AG09309 (cell line): ENCODE data around the gene MYH7.

ENCODE experiments used
- DNase-seq: peaks from one replicate; pipeline ENCODE4 v3.0.0-alpha.2; 2010; ENCODE audit warnings: low read depth
- H3K4me3 ChIP-seq: 2 replicates; pipeline ENCODE4 v1.5.1; 2011; ENCODE audit warnings: mild to moderate bottlenecking, low read depth, low read length, moderate library complexity; ENCODE audit not compliant: control insufficient read depth
- TF ChIP-seq, protein P1 (sequence below): IDR thresholded peaks from 2 replicates; pipeline ENCODE4 v1.5.1; 2011; ENCODE audit warnings: mild to moderate bottlenecking, low read depth, low read length, inconsistent platforms; ENCODE audit not compliant: insufficient read depth, control insufficient read depth; ENCODE audit errors: missing control alignments

Gene MYH7

DNA sequence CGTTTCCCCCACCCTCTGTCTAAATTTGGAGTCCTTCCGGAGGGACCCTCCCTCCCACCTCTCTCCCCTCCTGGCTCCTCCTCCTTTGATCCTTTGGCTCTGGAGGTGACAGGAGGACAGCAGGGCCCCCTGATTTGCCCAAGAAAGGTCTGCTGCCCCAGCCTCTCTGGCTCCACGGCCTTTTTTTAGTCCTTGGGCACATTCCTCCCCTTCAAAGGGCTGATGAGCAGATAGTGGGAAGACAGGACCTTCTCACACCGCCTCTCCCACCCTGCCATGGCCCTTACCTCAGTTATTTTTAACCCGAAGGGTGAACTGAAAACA is 27.2 kb downstream of the MYH7 start:
- H3K4me3 ChIP-seq = no peak overlapping the region
- no peak for DNase-seq
- TF ChIP-seq, protein P1, sequence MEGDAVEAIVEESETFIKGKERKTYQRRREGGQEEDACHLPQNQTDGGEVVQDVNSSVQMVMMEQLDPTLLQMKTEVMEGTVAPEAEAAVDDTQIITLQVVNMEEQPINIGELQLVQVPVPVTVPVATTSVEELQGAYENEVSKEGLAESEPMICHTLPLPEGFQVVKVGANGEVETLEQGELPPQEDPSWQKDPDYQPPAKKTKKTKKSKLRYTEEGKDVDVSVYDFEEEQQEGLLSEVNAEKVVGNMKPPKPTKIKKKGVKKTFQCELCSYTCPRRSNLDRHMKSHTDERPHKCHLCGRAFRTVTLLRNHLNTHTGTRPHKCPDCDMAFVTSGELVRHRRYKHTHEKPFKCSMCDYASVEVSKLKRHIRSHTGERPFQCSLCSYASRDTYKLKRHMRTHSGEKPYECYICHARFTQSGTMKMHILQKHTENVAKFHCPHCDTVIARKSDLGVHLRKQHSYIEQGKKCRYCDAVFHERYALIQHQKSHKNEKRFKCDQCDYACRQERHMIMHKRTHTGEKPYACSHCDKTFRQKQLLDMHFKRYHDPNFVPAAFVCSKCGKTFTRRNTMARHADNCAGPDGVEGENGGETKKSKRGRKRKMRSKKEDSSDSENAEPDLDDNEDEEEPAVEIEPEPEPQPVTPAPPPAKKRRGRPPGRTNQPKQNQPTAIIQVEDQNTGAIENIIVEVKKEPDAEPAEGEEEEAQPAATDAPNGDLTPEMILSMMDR = no peak

DNA sequence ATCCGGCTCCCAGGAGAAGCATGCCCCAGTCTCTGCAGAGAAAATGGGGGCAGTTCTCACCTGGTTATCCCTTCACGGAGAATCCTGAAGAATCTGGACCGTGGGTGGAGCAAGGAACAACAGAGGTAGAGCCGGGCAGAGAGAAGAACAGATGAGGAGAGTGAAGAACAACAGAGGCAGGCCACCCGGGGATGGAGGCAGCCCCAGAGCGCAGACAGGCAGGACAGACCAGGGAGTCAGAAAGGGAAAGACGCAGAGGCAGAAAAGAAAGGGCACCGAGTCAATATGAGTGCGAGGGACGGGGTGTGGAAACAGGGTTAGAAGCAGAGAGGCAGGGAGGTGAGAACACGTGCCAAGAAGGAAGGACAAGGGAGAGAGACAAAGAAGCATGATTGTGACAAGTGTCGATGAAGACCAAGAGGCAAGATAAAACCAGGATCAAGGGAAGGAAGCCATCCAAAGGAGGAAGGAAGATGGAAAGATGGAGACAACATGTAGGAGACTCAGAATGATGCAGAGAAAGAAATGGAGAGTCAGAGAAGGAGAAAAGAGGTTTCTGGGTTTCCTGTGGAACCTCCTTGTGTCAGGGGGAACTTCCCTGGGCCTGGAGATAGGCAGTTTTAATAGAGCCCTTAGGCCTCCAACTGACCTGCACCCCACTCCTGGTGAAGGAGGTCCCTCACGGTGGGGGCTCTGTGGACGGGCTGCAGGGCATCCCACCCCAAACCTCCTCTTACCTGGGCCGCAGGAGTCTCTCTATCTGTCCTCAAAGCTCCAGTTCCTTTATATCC is 27.7 kb downstream of the MYH7 start, which contains the start of gene MYH6:
TSS of gene MYH6 (minus strand) at position 758 of the 791 bp plus-strand sequence. CDS start 1,050 bp downstream, outside the sequence.
- no peak for DNase-seq
- TF ChIP-seq, protein P1 = no peak

GRCh38 chr14:23406725-23407355 is 28.6 kb downstream of the MYH7 start:
- TF ChIP-seq, protein P1 = no peak
- no peak overlapping the region for H3K4me3 ChIP-seq
- no peak for DNase-seq

More for the DNA sequence above, 27.7 kb downstream of the MYH7 start, which contains the start of gene MYH6:
- no peak within 1 kb of the TSS for H3K4me3 ChIP-seq

DNA sequence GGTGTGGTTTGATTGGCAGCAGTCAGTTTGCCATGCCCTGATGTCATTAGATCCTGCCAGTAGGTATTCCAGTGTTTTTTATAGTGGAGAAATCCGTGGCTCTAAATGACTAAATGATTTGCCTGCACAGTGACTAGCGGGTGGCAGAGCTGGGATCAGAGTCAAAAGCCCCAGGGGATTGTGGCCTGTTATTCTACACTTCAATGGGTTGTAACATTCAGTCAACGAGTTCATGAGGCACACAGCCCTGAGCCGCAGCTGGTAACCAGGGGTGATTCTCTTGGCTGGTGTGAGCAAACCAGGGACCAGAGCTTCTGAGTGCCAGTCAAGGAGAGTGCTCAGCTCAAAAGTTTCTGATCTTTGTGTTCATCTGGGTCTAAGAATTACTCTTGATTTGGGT is 29.2 kb downstream of the MYH7 start:
- H3K4me3 ChIP-seq = no peak overlapping the region
- DNase-seq = no peak
- TF ChIP-seq, protein P1 = no peak

GRCh38 chr14:23405516-23406025 is 29.9 kb downstream of the MYH7 start:
- no peak overlapping the region for H3K4me3 ChIP-seq
- no peak for DNase-seq
- TF ChIP-seq, protein P1 = no peak

DNA sequence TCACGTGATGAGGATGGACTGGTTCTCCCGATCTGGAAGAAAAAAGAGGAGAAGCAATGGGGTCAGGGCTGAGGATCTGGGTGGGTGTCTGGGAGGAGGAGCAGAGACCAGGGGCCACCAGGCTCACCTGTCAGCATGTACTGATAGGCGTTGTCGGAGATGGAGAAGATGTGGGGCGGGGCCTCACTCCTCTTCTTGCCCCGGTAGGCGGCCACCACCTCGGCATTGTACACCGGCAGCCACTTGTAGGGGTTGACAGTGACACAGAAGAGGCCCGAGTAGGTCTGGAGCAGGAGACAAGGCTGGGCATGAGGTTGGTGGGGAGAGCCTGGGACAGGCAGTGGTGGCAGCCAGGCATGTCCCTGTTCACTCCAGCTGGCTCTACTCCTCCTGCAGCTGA is 30.4 kb downstream of the MYH7 start:
- H3K4me3 ChIP-seq = no peak overlapping the region
- DNase-seq = no peak
- TF ChIP-seq, protein P1 = no peak
